Activated B cell treated with CpG ODN at 0.5 μM for 24 hours (primary cell): ENCODE measurements around the gene CYP46A1. TPM values are rescaled to one million over a fixed set of nuclear protein-coding genes. Genes with fewer than 3 reads are reported as not detected.

Experiments
- ATAC-seq: fragments of 200-7000 bp; cut with Tn5 transposase; one replicate; pipeline ENCODE4 v1.10.0; 2021; ENCODE audit warnings: low read depth, mild to moderate bottlenecking, moderate library complexity
- CTCF ChIA-PET: fragments of 350-600 bp; sonication (Branson Sonifier 250); formaldehyde crosslinking; loops from one replicate; lab custom pipeline; 2021; ENCODE audit warnings: antibody characterized with exemption; lab: Charles Lee
- POLR2A ChIA-PET: fragments of 350-600 bp; sonication (Branson Sonifier 250); formaldehyde crosslinking; loops from one replicate; lab custom pipeline; 2021; ENCODE audit warnings: antibody characterized with exemption; lab: Charles Lee
- DNase-seq: peaks from one replicate; pipeline ENCODE4 v3.0.0; 2022
- H3K27ac Mint-ChIP-seq: one replicate; pipeline ENCODE4 v1.8.0; 2020; ENCODE audit warnings: mixed read lengths
- H3K27me3 Mint-ChIP-seq: one replicate; pipeline ENCODE4 v1.8.0; 2021; ENCODE audit warnings: mixed read lengths
- H3K36me3 Mint-ChIP-seq: one replicate; pipeline ENCODE4 v1.8.0; 2021; ENCODE audit warnings: low read depth, mixed read lengths
- H3K4me1 Mint-ChIP-seq: one replicate; pipeline ENCODE4 v1.8.0; 2021; ENCODE audit warnings: mixed read lengths
- H3K4me3 Mint-ChIP-seq: one replicate; pipeline ENCODE4 v1.8.0; 2020; ENCODE audit warnings: mild to moderate bottlenecking, mixed read lengths
- H3K9me3 Mint-ChIP-seq: one replicate; pipeline ENCODE4 v1.8.0; 2020; ENCODE audit warnings: mixed read lengths
- CTCF ChIP-seq: fragments of 200-600 bp; IDR thresholded peaks from one replicate; pipeline ENCODE4 v1.8.0; 2022; ENCODE audit warnings: antibody characterized with exemption, mild to moderate bottlenecking
- intact Hi-C: fragments of 100-400 bp; cut with micrococcal nuclease; formaldehyde crosslinking; loops from one replicate; pipeline ENCODE4 v1.15.1; 2024
- total RNA-seq: library from RNA; stranded (reverse); gene quantifications from 2 replicates; pipeline ENCODE4 v1.2.3, GENCODE V29; 2022

The CYP46A1 gene
- total RNA-seq, 1 donor from 2014 or later: not detected

GRCh38 chr14:99685596-99685995, 1.5 kb downstream of the CYP46A1 start:
- CTCF ChIA-PET: no interaction called here
- Mint-ChIP-seq H3K4me1 (peaks cover 26% of the 10 kb centered on the region), H3K36me3 (peaks cover 3% of the 10 kb centered on the region), H3K4me3 (peak overlapping the region; percentile 41), H3K27ac (no peak overlapping the region), H3K9me3 (no peaks in the 10 kb centered on the region), H3K27me3 (peaks cover 50% of the 10 kb centered on the region)
- DNase-seq (no peak), ATAC-seq (no peak)
- intact Hi-C loops: no loop called here
- POLR2A ChIA-PET: no interaction called here
- no peak for TF ChIP-seq CTCF

GRCh38 chr14:99686557-99687283, 2.6 kb downstream of the CYP46A1 start:
- CTCF ChIA-PET: no interaction called here
- POLR2A ChIA-PET: no interaction called here
- TF ChIP-seq CTCF: no peak
- Mint-ChIP-seq H3K27ac (no peak overlapping the region), H3K4me3 (no peak overlapping the region), H3K4me1 (peaks cover 26% of the 10 kb centered on the region), H3K9me3 (no peaks in the 10 kb centered on the region), H3K36me3 (peaks cover 3% of the 10 kb centered on the region), H3K27me3 (peaks cover 55% of the 10 kb centered on the region)
- intact Hi-C loops: no loop called here
- DNase-seq (no peak), ATAC-seq (no peak)

- intact Hi-C loops: no loop called here
- Mint-ChIP-seq H3K27ac (no peak overlapping the region), H3K4me1 (peaks cover 25% of the 10 kb centered on the region), H3K9me3 (no peaks in the 10 kb centered on the region), H3K4me3 (no peak overlapping the region), H3K27me3 (peaks cover 59% of the 10 kb centered on the region), H3K36me3 (peaks cover 3% of the 10 kb centered on the region)
- no peak for TF ChIP-seq CTCF
- DNase-seq (no peak), ATAC-seq (no peak)
- POLR2A ChIA-PET: no interaction called here
- CTCF ChIA-PET: no interaction called here
Observed at GRCh38 chr14:99687284-99688209, 3.4 kb downstream of the CYP46A1 start.

GRCh38 chr14:99688210-99688581, 4.1 kb downstream of the CYP46A1 start:
- Mint-ChIP-seq H3K4me3 (no peak overlapping the region), H3K9me3 (no peaks in the 10 kb centered on the region), H3K27me3 (peaks cover 60% of the 10 kb centered on the region), H3K36me3 (peaks cover 3% of the 10 kb centered on the region), H3K27ac (no peak overlapping the region), H3K4me1 (peaks cover 20% of the 10 kb centered on the region)
- intact Hi-C loops: no loop called here
- no peak for ATAC-seq
- no peak for TF ChIP-seq CTCF
- POLR2A ChIA-PET: no interaction called here
- CTCF ChIA-PET: no interaction called here
- DNase-seq: no peak

GRCh38 chr14:99688629-99689028, 4.5 kb downstream of the CYP46A1 start:
- Mint-ChIP-seq H3K4me3 (no peak overlapping the region), H3K9me3 (no peaks in the 10 kb centered on the region), H3K36me3 (peaks cover 2% of the 10 kb centered on the region), H3K27me3 (peaks cover 60% of the 10 kb centered on the region), H3K27ac (no peak overlapping the region), H3K4me1 (peaks cover 20% of the 10 kb centered on the region)
- ATAC-seq: no peak
- intact Hi-C loops: no loop called here
- ChIA-PET CTCF (no interaction called here), POLR2A (no interaction called here)
- no peak for DNase-seq
- TF ChIP-seq CTCF: no peak
